Measurements from ENCODE around the gene CD40. TPM values are rescaled to one million over a fixed set of nuclear protein-coding genes. Genes with fewer than 3 reads are reported as not detected.

Gene CD40
- total and polyA plus RNA-seq, 2 of the 4 experiments (the other 2 are of a cell fraction), result 0.36 to 0.92 TPM

- Histone ChIP-seq H3K9me3 (ENCODE audit: control insufficient read depth, insufficient read depth, low read length) (no peaks in the 10 kb centered on the region), H3K4ac (ENCODE audit: low read depth, low read length) (no peak overlapping the region), H4K5ac (ENCODE audit: low read depth, low read length) (no peak overlapping the region), H2BK20ac (ENCODE audit: low read depth, low read length) (no peak overlapping the region), H4K91ac (ENCODE audit: insufficient read depth, low read depth, low read length) (no peak overlapping the region), H3K9me1 (ENCODE audit: insufficient read depth, low read length) (no peaks in the 10 kb centered on the region), H4K8ac (ENCODE audit: low read depth in 2 of 2, low read length in 2 of 2) (no peak overlapping the region), H3K27ac (ENCODE audit: insufficient read depth, low read length) (no peak overlapping the region), H3K14ac (replicated peaks; ENCODE audit: low read depth, low read length) (no peak overlapping the region), H2BK15ac (ENCODE audit: low read depth, low read length) (no peak overlapping the region), H3K4me3 (ENCODE audit: insufficient read depth, low read depth, low read length) (no peak overlapping the region), H3K27me3 (ENCODE audit: control insufficient read depth, insufficient read depth, low read length) (peaks cover 45% of the 10 kb centered on the region), H3K4me1 (ENCODE audit: control insufficient read depth, insufficient read depth, low read length) (no peaks in the 10 kb centered on the region), H2AK5ac (ENCODE audit: low read depth, low read length) (no peak overlapping the region), H2BK5ac (ENCODE audit: low read depth, low read length, poor library complexity, severe bottlenecking) (no peak overlapping the region), H3K56ac (ENCODE audit: extremely low read depth, insufficient read depth, low read length) (no peak overlapping the region), H3K79me1 (ENCODE audit: low read depth in 1 of 2, low read length in 2 of 2) (no peaks in the 10 kb centered on the region), H2AK9ac (replicated peaks; ENCODE audit: low read depth, low read length, poor library complexity) (no peak overlapping the region), H3K4me2 (ENCODE audit: low read depth, low read length) (no peak overlapping the region), H3K23ac (ENCODE audit: low read depth, low read length) (no peak overlapping the region), H2BK120ac (ENCODE audit: low read depth, low read length) (no peak overlapping the region), H3K36me3 (ENCODE audit: control insufficient read depth, insufficient read depth, low read length) (no peaks in the 10 kb centered on the region), H3K9ac (ENCODE audit: low read depth, low read length) (no peak overlapping the region), H4K20me1 (ENCODE audit: insufficient read depth, low read length) (no peaks in the 10 kb centered on the region), H3K18ac (ENCODE audit: low read depth, low read length) (no peak overlapping the region), H2AFZ (replicated peaks; ENCODE audit: low read length, poor library complexity) (no peak overlapping the region)
- intact Hi-C loops (cut with micrococcal nuclease) (no loop called here), dilution Hi-C loops (cut with HindIII; ENCODE audit: low sequenced_read_pairs, unreplicated experiment) (no loop called here), in situ Hi-C loops (cut with MboI; ENCODE audit: low sequenced_read_pairs) (no loop called here)
- BruUV-seq (replicated peaks), result no TSS peak
- CTCF ChIA-PET, result no interaction called here
- WGBS, 2 experiments (ENCODE audit: extremely low coverage in 2 of 2, insufficient read length in 1 of 2), result 21% methylated on average over 4 of the region's 5 CpGs; no CpG with 5 or more reads in 1 of the 2 experiments
- DNase-seq (no peak), ATAC-seq (ENCODE audit: low read depth) (no peak)
- no peak for TF ChIP-seq NFE2L2 (IDR thresholded peaks at IDR 0.05; ENCODE audit: low read depth, low read length)
- no peak for TF ChIP-seq MAFK (IDR thresholded peaks at IDR 0.05; ENCODE audit: low read depth, low read length)
- no peak for TF ChIP-seq CHD1 (IDR thresholded peaks at IDR 0.05; ENCODE audit: low read depth, low read length)
- no peak for TF ChIP-seq POLR2A (IDR thresholded peaks at IDR 0.05; ENCODE audit: low read depth, low read length)
- TF ChIP-seq USF2 (IDR thresholded peaks at IDR 0.05; ENCODE audit: low read depth, low read length), result no peak
- TF ChIP-seq CEBPB (IDR thresholded peaks at IDR 0.05; ENCODE audit: low read depth, low read length), result no peak
- POLR2A ChIA-PET (ENCODE audit: unreplicated experiment), result no interaction called here
These were observed 21.9 kb downstream of the CD40 start for GRCh38 chr20:46139908-46140482.

Measured in IMR-90 (cell line).